Upper lobe of left lung (tissue), 6 donors: ENCODE results near the gene ARHGAP24. TPM values are rescaled to one million over a fixed set of nuclear protein-coding genes. Genes with fewer than 3 reads are reported as not detected.

Source experiments
- ATAC-seq, 2 donors: fragments of 200-7000 bp; cut with Tn5 transposase; one replicate each; pipeline ENCODE4 v1.9.1; 2022; ENCODE audit warnings: mild to moderate bottlenecking in 2 of 2, moderate library complexity in 2 of 2; ENCODE audit not compliant: low FRiP score in 2 of 2
- DNase-seq, 2 donors: peaks; one replicate each; pipeline ENCODE4 v3.0.0-alpha.2; 2019 to 2020
- H3K27ac ChIP-seq, 4 donors: fragments of 200-600 bp; sonication (generic); one replicate each; pipeline ENCODE4 v1.5.1; 2016 to 2019
- H3K27me3 ChIP-seq, 4 donors: fragments of 200-600 bp; sonication (generic); one replicate each; pipeline ENCODE4 v1.5.1; 2017 to 2019
- H3K36me3 ChIP-seq, 4 donors: fragments of 200-600 bp; sonication (generic); one replicate each; pipeline ENCODE4 v1.5.1; 2016 to 2019
- H3K4me1 ChIP-seq, 4 donors: fragments of 200-600 bp; sonication (generic); one replicate each; pipeline ENCODE4 v1.5.1; 2018 to 2019
- H3K4me3 ChIP-seq, 4 donors: fragments of 200-600 bp; sonication (generic); one replicate each; pipeline ENCODE4 v1.5.1; 2017 to 2019; ENCODE audit warnings: mild to moderate bottlenecking in 2 of 4, moderate library complexity in 1 of 4
- H3K9me3 ChIP-seq, 4 donors: fragments of 200-600 bp; sonication (generic); one replicate each; pipeline ENCODE4 v1.5.1; 2018 to 2019
- EP300 ChIP-seq, 4 donors: sonication (generic); formaldehyde crosslinking; IDR thresholded peaks; one replicate each; pipeline ENCODE4 v1.5.1; 2017; ENCODE audit warnings: antibody characterized with exemption in 4 of 4, control low read depth in 2 of 4
- POLR2A ChIP-seq, 4 donors: fragments of 450-650 bp; IDR thresholded peaks; one replicate each; pipeline ENCODE4 v1.5.1; 2016 to 2017; ENCODE audit warnings: antibody characterized with exemption in 4 of 4, mild to moderate bottlenecking in 2 of 4
- POLR2AphosphoS5 ChIP-seq, 2 donors: sonication (generic); formaldehyde crosslinking; IDR thresholded peaks; one replicate each; pipeline ENCODE4 v1.5.1; 2017; ENCODE audit warnings: antibody characterized with exemption in 2 of 2
- WGBS, 2 donors: methylation state at CpG; one replicate each; pipeline ENCODE4 v1.1.5; 2017 to 2018; 5-methylcytosine and 5-hydroxymethylcytosine counted together
- total RNA-seq, 6 donors: library from RNA; depleted of rRNA in 4 of 6; stranded (reverse); fragments of >200 nt in 4 of 6; gene quantifications; one replicate each; pipeline versions ENCODE4 v1.1.0 to v1.2.1, GENCODE V29; 2016 to 2021
- TF ChIP-seq, protein P1 (sequence below), 6 experiments: fragments of 450-650 bp in 4 of 6; fragments of 200-600 bp in 2 of 6; sonication (generic) in 2 of 6; IDR thresholded peaks; one replicate each; pipeline ENCODE4 v1.5.1; 2016 to 2019; ENCODE audit warnings: antibody characterized with exemption in 6 of 6
- donor health status: DM: no; HTN: no; CAD: no; lungs with moderate emphysema.
- donor health status: DM: no; HTN: yes; CAD: no; lungs with severe emphysema.

ARHGAP24 gene
- total RNA-seq, 6 donors from 2014 or later = 26.4 to 92.2 (median 52.4) TPM

- Histone ChIP-seq H3K36me3 (no peaks in the 10 kb centered on the region), H3K27ac (no peak overlapping the region), H3K4me3 (no peak overlapping the region), H3K4me1 (peaks cover 15 to 21% (median 18%) of the 10 kb centered on the region in 4 donors), H3K27me3 (no peaks in the 10 kb centered on the region), H3K9me3 (no peaks in the 10 kb centered on the region)
- ATAC-seq (no peak), DNase-seq (no peak)
- 96% methylated on average over 1 of the region's 1 CpG for WGBS, 2 donors
- TF ChIP-seq, protein P1, sequence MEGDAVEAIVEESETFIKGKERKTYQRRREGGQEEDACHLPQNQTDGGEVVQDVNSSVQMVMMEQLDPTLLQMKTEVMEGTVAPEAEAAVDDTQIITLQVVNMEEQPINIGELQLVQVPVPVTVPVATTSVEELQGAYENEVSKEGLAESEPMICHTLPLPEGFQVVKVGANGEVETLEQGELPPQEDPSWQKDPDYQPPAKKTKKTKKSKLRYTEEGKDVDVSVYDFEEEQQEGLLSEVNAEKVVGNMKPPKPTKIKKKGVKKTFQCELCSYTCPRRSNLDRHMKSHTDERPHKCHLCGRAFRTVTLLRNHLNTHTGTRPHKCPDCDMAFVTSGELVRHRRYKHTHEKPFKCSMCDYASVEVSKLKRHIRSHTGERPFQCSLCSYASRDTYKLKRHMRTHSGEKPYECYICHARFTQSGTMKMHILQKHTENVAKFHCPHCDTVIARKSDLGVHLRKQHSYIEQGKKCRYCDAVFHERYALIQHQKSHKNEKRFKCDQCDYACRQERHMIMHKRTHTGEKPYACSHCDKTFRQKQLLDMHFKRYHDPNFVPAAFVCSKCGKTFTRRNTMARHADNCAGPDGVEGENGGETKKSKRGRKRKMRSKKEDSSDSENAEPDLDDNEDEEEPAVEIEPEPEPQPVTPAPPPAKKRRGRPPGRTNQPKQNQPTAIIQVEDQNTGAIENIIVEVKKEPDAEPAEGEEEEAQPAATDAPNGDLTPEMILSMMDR (IDR thresholded peaks at IDR 0.05) = no peak
These were observed 560.7 kb downstream of the ARHGAP24 start for GRCh38 chr4:86035688-86036087.

GRCh38 chr4:86036736-86037135, 561.8 kb downstream of the ARHGAP24 start:
- Histone ChIP-seq H3K4me1 (peaks cover 15 to 21% (median 17%) of the 10 kb centered on the region in 4 donors), H3K4me3 (no peak overlapping the region), H3K27me3 (no peaks in the 10 kb centered on the region), H3K36me3 (no peaks in the 10 kb centered on the region), H3K9me3 (no peaks in the 10 kb centered on the region), H3K27ac (no peak overlapping the region)
- TF ChIP-seq POLR2A (IDR thresholded peaks at IDR 0.05) = no peak
- no peak for TF ChIP-seq EP300 (IDR thresholded peaks at IDR 0.05)
- TF ChIP-seq, protein P1 (IDR thresholded peaks at IDR 0.05) = no peak
- no peak for TF ChIP-seq POLR2AphosphoS5 (IDR thresholded peaks at IDR 0.05)
- DNase-seq = no peak
- ATAC-seq = no peak
- WGBS, 2 donors = 45 to 56% methylated on average over 4 of the region's 4 CpGs

DNA sequence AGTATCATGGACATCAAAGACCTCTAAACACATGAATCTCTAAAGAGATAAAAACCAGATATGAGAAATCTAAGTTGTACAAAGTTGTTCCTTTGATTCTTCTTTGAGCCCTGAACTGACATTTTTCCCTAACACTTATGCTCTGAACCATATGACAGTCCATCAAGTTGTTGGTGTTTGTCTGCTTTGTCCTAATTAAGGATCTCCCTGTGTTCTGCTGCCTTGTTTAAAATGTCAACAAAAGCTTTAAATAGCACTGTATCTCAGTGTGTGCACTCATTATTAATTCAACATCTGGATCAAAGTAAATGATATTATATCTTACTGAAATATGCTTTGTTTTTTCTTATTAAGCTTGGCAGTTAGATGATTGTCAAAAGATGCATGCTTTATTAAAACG, 563.1 kb downstream of the ARHGAP24 start:
- H3K4me1 ChIP-seq = peaks cover 2 to 11% (median 8%) of the 10 kb centered on the region in 4 donors
- H3K9me3 ChIP-seq = no peaks in the 10 kb centered on the region
- no peaks in the 10 kb centered on the region for H3K27me3 ChIP-seq
- DNase-seq = no peak
- 65 to 79% methylated on average over 1 of the region's 1 CpG for WGBS, 2 donors
- ATAC-seq = no peak
- no peak overlapping the region for H3K27ac ChIP-seq
- H3K4me3 ChIP-seq = no peak overlapping the region
- H3K36me3 ChIP-seq = no peaks in the 10 kb centered on the region
- TF ChIP-seq POLR2AphosphoS5 (IDR thresholded peaks at IDR 0.05) (no peak), POLR2A (IDR thresholded peaks at IDR 0.05) (no peak), EP300 (IDR thresholded peaks at IDR 0.05) (no peak)
- TF ChIP-seq, protein P1 (IDR thresholded peaks at IDR 0.05) = no peak

- DNase-seq = no peak
These were observed 569.0 kb downstream of the ARHGAP24 start for GRCh38 chr4:86043755-86044592.

More at GRCh38 chr4:86043755-86044592, 569.0 kb downstream of the ARHGAP24 start:
- Histone ChIP-seq H3K36me3 (no peaks in the 10 kb centered on the region), H3K9me3 (no peaks in the 10 kb centered on the region), H3K4me3 (no peak overlapping the region), H3K27ac (no peak overlapping the region), H3K4me1 (peaks cover 0 to 8% (median 0%) of the 10 kb centered on the region in 4 donors), H3K27me3 (no peaks in the 10 kb centered on the region)
- TF ChIP-seq EP300 (IDR thresholded peaks at IDR 0.05) = no peak
- TF ChIP-seq, protein P1 (IDR thresholded peaks at IDR 0.05) = peak; percentile 23 to 65 (median 46)
- WGBS, 2 donors = 17 to 21% methylated on average over 8 of the region's 8 CpGs
- ATAC-seq = peak in 1 of 2 donors; percentile 75
